GDM1 (cell line): ENCODE data around the gene C1QA.

ENCODE experiments used
- DNase-seq: peaks from one replicate; lab custom pipeline; 2025; lab: John Stamatoyannopoulos, UW

C1QA gene

DNA sequence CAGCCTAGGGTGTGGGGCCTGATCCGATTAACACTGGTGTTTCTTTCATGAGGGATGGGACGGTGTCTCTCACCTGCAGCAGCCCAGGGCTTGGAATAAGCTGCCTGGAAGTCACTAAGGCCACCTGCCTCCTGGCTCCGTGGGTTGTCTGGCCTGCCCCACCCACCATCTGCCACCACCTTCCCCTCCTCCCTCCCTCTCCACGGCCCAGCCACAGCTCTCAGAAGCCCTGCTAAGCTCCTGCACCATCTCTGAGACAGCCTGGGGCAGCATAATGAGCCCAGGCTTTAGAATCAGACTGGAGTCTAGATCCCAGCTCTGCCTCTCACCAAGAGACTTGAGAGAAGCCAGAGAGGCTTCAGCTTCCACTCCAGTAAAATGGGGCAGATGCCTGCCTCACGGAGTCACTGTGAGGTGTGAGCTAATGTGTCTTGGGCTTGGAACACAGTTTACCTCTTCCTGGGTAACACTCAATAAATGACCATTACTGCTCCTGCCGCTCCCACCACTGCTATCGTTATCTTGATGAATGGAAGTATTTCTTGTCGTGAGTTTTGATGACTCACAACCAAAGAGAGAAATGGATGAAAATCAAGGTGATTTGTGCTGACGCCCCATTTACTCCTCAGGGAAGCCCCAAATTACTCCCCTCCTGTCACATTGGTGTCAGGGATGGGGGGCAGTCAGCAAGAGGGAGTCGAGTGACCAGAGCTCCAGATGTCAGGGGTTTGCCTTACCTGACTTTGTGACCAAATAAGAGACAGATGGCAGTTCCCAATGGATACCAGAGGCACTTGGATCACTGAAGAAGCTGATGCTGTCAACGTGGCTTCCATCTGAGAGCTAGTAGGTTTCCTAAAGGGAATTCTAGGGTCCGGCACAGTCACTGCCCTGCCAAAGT lies 23.5 kb upstream of the C1QA start:
- DNase-seq = no peak

DNA sequence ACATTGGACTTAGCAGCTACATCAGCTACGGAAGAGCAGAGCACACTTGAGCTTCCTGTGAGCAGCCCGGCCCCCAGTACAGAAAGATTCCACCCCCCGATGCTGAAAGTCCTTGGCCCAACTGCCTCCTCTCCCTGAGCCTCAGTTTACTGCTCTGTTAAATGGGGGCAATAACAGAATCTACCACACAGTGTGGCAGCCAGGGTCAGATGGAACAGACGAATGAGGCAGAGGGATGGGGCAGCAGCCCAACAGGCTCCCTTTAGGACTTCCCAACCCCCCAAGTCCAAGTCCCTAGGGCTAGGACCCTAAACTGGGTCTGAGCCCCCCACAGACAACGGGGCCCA lies 22.9 kb upstream of the C1QA start:
- no peak for DNase-seq

DNA sequence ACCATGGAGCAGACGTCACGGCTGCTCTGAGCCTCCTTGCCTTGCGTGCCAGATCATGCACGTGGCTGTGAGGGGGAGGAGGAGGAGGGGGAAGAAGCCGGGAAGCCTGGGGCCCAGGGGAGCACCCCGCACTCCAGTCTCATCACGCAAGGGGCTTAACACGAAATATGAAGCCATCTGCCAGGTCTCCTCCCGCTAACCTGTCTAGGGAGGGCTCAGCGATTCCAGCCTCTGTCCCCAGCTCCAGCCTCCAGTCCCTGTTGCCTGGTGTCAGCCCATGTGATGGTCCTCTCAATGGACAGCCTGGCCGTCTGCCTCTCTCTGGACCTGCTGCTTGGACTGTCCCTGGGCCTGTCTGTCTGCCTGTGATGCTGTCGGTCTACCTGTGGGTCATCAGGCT lies 22.5 kb upstream of the C1QA start:
- no peak for DNase-seq

DNA sequence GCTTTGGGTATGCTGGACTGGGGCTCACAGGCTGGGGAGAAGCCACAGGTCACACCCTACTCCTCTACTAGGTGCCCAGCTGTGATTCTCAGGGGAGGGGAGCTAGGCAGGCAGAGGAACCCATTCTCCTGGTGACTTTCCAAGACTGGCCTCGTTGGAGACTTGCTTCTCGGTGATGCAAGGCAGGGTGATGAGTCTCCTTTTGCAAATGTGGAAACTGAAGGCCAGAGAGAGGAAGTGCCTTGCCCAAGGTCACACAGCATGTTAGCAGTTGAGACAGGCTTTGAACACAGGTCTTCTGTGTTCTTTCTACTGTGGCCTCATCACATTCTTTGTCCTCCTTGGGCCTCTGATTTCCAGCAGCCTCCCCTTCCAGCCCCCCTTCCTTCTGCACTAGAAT lies 20.5 kb upstream of the C1QA start:
- DNase-seq = no peak

DNA sequence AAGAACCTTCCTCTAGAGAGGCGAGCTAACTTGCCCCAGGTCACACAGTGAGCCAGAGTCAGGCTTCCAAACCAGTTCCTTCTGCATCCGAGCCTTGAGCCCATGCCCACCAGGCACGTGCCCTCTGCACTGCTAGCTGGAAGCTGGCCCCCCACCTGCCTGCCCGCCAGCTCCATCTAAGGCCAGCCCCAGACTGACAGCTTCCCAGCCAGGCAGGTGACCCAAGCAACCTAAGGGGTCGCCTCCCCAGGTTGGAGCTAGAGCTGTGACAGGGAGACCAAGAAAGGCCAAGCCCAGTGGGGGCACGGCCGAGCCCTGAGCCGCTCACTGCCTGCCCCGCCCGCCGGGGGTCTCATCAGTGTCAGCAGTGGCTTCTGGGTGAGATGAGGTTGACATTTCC lies 19.9 kb upstream of the C1QA start:
- no peak for DNase-seq

DNA sequence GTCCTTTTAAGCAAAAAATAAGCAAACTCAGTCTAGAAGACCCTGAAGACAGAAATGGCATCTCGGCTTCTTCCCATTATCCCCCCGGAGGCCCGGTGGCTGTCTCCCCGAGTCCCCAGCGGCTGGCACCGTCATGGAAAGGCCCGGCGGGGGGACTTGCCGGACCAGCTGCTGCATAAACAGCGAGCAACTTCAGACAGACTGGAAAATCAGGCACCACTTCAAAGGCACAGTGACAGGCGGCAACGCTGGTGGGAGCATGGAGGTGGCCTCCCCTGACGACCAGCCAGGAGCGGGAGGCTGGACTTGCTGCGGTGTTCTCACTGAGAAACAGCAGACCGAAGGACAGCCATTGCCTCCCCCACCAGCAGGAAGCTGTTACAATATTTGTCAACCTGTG lies 18.4 kb upstream of the C1QA start:
- DNase-seq = no peak

DNA sequence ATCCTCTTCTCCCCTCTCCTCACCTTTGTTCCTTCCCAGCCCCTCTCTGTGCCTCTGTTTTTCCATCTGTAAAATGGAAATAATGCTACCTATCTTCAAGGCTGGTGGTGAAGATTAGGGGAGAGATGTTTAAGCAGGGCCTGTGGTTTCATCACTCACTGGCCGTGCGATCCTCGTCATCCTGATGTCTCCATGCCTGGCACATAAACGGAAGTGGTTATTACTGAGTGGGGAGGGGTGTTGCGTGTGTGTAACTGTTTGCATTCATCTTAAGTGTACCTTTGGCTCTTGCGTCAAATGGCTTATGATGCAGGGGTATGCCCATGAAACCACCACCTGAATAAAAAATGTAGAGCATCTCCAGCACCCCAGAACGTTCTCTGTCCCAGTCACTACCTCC lies 17.2 kb upstream of the C1QA start:
- no peak for DNase-seq

DNA sequence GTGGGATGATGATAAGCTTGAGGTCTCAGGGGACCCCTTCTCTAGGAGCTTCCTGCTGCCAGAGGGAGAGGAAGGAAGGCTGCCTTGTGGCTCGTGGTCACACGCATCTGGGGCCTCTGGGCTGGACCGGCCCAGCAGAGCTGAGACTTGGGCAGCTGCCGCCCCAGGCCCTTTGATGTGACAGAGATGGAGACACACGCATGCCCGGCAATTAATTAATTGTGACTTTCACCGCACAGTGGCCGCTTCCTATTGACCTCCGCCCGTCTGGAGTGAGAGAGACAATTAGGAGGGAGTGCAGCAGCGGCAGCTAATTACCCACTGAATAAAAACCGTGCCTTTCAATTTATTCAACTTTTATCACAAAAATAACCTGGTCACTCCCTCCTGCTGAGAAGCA lies 16.6 kb upstream of the C1QA start:
- no peak for DNase-seq

DNA sequence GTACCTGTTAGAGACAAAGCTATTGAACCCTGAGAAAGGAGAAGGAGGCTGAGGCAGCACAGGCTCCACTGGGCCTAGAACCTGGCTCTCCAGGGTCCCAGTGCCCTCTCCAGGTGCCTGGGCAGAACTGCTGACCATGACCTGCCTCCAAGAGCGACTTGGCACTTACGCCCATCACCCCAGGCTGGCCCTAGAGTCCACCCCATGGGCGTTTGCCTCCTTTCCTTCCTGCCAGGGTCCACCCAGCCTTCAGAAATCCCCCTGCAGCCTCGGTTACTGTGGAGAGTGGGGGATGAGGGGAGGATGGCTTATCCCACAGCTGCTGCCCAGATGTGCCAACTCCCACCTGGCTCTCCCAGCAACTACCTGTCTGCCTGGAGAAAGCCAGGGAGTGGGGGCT lies 14.7 kb upstream of the C1QA start:
- DNase-seq = no peak

DNA sequence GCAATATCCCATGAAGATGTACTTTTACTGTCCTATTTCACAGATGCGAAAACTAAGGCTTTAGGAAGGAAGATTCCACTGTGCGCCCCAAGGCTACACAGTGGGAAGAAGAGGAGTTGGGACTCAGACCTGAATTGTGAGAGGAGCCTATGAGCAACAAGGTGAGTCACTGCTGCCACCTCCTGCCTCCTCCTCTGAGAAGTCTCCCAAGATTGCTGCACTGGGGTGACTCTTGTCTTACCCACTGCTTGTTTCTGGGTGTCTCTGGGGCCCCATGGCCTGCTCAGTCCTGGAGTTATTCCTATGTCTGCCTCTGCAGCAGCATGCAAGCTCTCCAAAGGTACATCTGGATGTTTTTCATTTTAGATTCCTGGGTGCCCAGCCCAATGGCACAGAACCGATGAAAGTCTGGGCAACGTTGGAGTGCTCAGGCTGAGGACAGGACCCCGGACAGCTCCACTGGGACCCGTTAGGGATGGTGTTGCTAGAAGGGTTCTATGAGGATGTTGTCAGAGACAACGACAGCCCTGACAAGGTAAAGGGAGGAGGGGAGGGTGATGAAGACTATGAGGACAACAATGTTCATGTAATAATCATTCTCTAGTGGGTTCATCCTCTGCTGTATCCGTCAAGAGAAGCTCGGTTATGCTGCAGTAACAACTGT lies 11.0 kb upstream of the C1QA start:
- no peak for DNase-seq

DNA sequence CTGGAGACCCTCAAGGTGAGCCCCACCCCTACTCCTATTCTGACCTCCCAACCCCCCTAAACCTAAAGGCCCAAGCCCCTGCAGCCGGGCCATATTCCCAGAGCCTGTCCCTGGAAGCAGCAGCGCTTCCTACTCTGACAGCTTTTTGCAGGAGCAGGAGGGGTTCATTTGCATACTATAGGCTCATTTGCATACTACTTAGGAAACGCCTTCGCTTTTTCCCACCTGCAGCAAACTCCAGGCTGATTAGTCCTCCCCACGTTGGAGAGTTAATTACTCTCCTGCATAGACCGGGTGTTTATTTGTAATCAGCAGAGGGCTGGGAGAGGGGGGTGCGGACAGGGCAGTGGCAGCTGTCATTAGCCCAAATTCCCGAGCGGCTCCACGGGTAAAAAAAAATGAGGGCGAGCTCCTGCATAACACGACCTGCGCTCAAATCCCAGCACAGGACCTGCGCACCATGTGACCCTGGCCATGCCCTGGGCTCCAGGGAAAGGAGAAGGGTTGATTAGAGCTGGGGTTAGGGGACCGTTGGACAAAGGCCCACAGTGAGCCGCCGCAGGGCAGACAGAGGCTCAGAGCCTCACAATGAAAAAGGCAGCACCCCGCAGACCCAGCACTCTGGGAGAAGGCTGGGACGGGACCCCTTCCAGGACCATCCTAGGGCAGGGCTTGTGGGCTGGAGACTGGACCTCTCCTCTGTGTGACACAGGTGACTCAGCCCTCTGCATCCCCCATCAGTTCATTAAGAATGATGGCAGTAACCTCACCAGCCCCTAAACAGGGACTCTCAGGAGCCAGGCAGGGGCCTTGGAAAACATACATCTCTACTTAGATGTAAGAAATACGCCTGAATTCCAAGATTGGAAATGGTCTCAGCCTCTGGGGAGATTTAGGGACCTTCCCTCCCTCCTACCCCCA lies 9.9 kb upstream of the C1QA start:
- no peak for DNase-seq

DNA sequence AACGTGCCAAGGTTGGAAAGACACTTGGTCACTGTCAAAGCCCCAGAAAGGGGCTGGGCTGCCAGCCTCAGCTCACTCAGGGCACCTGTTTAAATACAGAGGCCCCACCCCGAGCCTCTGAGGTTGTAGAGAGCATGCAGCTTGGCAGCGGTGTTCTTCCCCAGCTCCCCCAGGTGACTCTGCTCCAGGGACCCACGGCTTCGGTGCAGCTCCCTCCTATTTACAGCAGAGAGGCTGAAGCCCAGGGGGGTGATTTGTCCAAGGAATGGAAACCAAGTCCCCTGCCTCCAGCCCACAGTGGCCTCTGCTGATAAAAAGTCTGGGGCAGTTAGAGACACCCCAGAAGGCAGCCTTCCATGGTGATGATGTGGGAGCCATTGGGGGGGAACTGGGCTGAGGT lies 9.1 kb upstream of the C1QA start:
- DNase-seq = no peak

DNA sequence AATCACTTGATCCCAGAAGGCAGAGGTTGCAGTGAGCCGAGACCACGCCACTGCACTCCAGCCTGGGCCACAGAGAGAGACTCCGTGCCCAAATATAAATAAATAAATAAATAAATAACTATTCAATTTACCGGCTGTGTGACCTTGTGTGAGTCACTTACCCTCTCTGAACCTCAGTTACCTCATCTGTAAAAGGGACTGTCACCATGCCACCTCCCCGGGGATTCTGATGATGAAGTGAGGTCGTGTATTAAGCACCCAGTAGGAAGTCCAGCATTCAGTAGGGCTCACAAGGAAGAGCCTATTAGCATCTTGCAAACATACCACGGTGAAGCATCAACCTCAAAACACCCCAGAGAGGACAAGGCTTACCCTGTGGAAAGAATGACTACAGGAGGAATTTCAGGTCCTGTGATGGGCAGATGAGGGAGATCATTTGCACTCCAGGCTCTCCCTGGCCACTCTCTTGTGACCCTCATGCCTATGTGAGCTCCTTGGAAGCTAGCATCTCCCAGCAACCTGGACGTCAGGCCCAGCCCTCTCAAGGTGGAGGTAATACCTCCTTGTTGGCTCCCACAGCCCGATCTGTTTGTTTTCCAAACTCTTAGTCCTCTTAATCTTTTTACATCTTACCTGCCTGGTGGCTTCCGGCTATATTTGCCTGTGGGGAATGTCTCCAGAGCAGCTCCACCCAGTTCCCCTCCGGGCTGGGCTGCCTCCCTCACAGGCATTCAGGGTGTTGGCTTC lies 7.6 kb upstream of the C1QA start:
- DNase-seq = no peak

DNA sequence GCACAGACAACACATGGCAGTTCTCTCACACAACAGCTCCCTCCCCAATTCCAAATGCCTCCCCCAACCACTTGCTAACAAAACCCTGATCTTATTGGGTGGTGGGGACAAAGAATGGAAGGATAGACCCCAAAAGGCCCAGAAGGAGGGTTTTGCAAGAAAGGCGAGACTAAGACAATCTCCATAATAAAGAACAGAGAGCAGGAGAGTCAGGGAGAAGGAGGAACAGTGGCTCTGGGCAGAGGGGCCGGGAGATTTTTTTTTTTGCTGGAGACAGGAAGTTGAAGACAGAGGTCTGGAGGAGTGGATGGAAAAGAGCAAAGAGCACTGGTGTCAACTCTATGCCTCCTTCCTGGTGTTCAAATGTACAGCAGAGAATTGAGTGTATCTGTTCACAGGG lies 6.5 kb upstream of the C1QA start:
- DNase-seq = no peak

DNA sequence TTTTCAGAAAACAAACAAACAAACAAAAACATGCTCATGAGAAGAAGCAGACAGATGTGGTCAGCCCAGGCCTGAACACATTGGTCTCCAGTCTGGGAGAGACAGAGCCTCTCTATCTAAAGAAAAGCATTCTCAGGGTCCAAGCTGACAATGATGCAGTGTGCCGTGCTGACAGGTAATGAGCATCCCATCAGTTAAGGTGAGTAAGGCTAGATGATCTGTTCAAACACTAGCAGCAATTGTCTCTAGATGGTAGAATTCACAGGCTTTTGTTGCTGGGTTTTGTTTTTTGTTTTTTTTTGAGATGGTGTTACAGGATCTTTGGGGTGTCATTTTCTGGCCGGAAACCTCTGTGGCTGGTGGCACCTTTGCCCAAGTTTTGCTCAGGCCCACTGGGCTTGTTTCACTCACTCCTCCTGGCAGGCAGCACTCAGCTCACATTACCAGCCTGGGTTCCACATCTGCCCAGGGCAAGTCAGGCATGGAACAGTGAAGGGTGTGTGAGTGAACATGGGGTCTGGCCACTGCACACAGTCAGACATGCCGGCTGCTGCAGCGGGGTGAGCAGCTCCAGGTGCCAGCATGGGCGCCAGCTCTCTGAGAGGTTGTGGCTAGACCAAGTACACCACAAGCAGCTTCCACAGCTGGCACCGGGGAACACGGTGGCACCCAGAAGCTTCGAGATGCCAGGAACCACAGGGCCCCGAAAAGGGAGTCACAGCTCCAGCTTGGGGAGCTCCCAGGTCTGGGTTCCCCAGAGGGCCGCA lies 2.5 kb upstream of the C1QA start:
- DNase-seq = no peak

DNA sequence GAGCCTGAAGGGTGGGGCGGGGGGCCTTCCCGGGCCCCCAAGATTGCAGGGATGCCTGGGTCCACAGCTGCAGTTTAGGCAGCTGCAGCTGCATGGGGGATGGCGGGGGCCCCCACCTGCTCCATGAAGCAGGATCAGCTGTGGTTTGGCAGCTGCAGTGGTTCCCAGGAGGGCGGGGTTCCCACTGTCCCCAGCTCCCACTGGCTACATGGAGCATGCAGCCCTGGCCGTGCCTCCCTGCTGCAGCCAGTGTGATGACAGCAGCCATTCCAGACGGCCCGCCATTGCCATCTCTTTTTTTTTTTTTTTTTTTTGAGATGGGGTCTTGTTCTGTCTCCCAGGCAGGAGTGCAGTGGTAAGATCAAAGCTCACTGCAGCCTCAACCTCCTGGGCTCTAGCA lies 992 bp upstream of the C1QA start:
- DNase-seq = no peak

DNA sequence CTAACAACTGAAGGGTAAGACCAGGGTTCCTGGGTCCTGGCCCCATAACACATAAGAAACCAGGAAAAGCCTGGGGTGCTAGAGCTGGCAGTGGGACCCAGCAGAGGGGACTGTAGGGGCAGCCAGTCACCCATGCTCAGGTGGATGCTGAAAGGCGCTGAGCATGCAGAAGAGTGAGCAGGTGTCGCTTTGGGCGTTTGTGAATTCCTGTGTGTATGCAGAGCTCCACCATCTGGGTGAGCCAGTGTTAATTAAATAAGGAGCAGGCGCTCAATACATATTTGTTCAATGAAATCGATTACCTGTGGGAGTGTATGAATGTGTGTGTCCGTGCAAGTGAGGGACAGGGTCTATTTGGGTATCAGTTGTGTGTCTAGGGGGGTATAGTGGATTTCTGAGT lies 499 bp downstream of the C1QA start:
- DNase-seq = no peak

DNA sequence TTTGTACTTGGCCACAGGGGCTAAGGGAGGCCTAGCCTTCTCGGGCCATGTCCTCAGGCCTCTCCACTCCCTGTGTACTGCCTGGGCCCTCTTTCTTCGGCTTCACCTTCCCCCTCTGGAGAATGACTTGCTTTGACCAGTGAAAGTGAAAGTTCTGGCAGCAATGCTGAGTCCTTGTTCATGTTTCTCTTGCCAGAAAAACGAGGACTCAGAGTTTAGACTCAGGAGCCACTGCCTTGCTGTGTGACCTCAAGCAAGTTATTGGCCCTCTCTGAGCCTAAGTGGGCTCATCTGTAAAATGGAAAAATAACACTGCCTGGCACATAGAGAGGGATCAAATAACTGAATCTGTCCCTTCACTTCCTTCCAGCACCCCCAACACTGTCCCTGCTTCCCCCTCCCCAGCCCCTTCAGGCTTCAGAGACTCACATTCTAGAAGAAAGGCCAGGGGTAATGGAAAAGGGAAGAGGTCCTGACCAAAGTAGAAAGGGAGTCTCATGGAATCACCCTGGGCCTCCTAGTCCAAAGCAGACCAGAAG lies 1.5 kb downstream of the C1QA start:
- no peak for DNase-seq

DNA sequence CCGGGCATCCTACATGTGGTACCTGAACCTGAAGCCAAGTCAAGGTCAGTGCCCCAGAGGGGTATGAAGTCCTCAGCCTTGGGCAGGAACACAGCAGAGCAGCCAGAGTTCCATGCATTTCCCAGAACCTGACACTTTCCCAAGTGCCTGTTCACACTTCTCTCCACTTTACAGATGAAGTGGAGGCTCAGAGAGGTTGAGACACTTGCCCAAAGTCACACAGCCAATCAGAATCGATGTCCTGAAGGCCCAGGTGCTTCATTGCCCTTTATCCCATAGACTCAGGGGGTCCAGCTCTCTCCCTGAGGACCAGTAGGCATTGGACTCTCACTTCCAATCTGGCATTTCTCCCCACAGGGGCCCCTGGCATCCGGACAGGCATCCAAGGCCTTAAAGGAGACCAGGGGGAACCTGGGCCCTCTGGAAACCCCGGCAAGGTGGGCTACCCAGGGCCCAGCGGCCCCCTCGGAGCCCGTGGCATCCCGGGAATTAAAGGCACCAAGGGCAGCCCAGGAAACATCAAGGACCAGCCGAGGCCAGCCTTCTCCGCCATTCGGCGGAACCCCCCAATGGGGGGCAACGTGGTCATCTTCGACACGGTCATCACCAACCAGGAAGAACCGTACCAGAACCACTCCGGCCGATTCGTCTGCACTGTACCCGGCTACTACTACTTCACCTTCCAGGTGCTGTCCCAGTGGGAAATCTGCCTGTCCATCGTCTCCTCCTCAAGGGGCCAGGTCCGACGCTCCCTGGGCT lies 2.2 kb downstream of the C1QA start:
- no peak for DNase-seq

DNA sequence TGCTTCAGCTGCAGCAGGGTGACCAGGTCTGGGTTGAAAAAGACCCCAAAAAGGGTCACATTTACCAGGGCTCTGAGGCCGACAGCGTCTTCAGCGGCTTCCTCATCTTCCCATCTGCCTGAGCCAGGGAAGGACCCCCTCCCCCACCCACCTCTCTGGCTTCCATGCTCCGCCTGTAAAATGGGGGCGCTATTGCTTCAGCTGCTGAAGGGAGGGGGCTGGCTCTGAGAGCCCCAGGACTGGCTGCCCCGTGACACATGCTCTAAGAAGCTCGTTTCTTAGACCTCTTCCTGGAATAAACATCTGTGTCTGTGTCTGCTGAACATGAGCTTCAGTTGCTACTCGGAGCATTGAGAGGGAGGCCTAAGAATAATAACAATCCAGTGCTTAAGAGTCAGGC lies 2.9 kb downstream of the C1QA start:
- DNase-seq = no peak
